DOHH2 (cell line): ENCODE measurements around the gene PARD6A.

Source experiments
- H3F3A ChIP-seq: fragments of 200-600 bp; sonication (generic), shearing (Covaris generic); 2 replicates; pipeline ENCODE4 v1.6.0; 2016; ENCODE audit warnings: antibody characterized with exemption, mild to moderate bottlenecking; ENCODE audit not compliant: control insufficient read depth, insufficient read depth
- H3K27ac ChIP-seq: fragments of 200-600 bp; sonication (generic); 2 replicates; pipeline ENCODE4 v1.5.1; 2014; ENCODE audit warnings: low read depth, mild to moderate bottlenecking, low read length, moderate library complexity
- H3K27me3 ChIP-seq: fragments of 200-600 bp; sonication (generic); 2 replicates; pipeline ENCODE4 v1.6.1; 2014; ENCODE audit warnings: mild to moderate bottlenecking, low read length, mixed read lengths; ENCODE audit not compliant: control insufficient read depth
- H3K36me3 ChIP-seq: fragments of 200-600 bp; sonication (generic); 2 replicates; pipeline ENCODE4 v1.6.1; 2014; ENCODE audit warnings: mild to moderate bottlenecking, low read length, moderate library complexity, mixed read lengths; ENCODE audit not compliant: control insufficient read depth
- H3K4me1 ChIP-seq: fragments of 200-600 bp; sonication (generic); 2 replicates; pipeline ENCODE4 v1.6.1; 2014; ENCODE audit warnings: mild to moderate bottlenecking, low read length, mixed read lengths; ENCODE audit not compliant: control insufficient read depth
- H3K4me2 ChIP-seq: fragments of 200-600 bp; sonication (generic); 2 replicates; pipeline ENCODE4 v1.6.0; 2014; ENCODE audit warnings: mild to moderate bottlenecking, low read length, moderate library complexity
- H3K4me3 ChIP-seq: fragments of 200-600 bp; sonication (generic); 2 replicates; pipeline ENCODE4 v1.5.1; 2014; ENCODE audit warnings: mild to moderate bottlenecking, low read length, mixed read lengths
- H3K79me2 ChIP-seq: fragments of 200-600 bp; sonication (generic); 2 replicates; pipeline ENCODE4 v1.6.1; 2014; ENCODE audit warnings: mild to moderate bottlenecking, low read length, mixed read lengths; ENCODE audit not compliant: control insufficient read depth
- H3K9me2 ChIP-seq: fragments of 200-600 bp; sonication (generic); replicated peaks from 2 replicates; pipeline ENCODE4 v1.6.1; 2014; ENCODE audit warnings: mild to moderate bottlenecking, low read length, mixed read lengths; ENCODE audit not compliant: control insufficient read depth
- H3K9me3 ChIP-seq: fragments of 200-600 bp; sonication (generic); 2 replicates; pipeline ENCODE4 v1.6.1; 2014; ENCODE audit warnings: antibody characterized with exemption, low read length, mixed read lengths; ENCODE audit not compliant: control insufficient read depth, insufficient read depth
- H4K20me1 ChIP-seq: fragments of 200-600 bp; sonication (generic); 2 replicates; pipeline ENCODE4 v1.6.0; 2014; ENCODE audit warnings: low read depth, mild to moderate bottlenecking, antibody characterized with exemption, low read length, moderate library complexity; ENCODE audit not compliant: control insufficient read depth, insufficient read depth
- EZH2phosphoT487 ChIP-seq: fragments of 200-600 bp; sonication (generic); IDR thresholded peaks from 2 replicates; pipeline ENCODE4 v1.6.1; 2017; ENCODE audit warnings: borderline replicate concordance, mild to moderate bottlenecking, antibody characterized with exemption, low read length, moderate library complexity, mixed read lengths
- TF ChIP-seq, protein P1 (sequence below): fragments of 200-600 bp; sonication (generic); IDR thresholded peaks from one replicate; pipeline ENCODE4 v1.5.1; 2014; ENCODE audit warnings: antibody characterized with exemption, mild to moderate bottlenecking, low read depth, low read length; ENCODE audit not compliant: poor library complexity, severe bottlenecking

Gene PARD6A

DNA sequence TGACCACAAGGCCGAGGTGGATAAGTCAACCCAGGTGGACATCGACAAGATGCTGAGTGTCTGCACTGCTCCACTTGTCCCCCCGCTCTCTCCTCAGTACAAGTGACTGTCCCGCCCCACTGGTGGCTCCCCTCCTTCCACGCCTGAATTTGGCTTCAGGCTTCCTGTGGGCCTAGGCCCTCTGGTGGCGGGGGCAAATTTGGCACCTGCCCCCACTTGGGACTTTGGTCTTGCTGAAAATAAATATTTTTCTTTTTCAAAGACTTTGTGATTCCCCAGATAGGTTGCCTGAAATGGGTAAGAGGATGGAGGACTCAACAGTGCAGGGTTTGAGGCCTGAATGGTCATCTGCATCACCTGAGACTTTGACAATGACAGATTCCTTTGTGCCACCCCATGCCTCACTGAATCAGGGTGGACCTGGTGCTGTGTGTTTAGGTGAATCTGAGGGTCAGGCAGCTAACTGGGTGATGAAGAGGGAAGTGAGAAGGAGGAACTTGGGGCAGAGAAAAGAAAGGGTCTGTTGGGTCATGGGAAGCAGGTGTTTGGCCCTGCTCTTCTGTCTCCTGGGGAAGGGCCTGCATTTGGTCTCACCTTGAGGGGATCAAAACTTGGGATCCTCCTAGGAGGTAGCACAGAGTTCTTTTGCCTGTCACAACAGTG is 7.9 kb downstream of the PARD6A start:
- Histone ChIP-seq H3K4me3 (no peak overlapping the region), H3K27ac (peak overlapping the region; percentile 17; the same call in 1 of the 2 replicates), H3K27me3 (no peaks in the 10 kb centered on the region), H3K9me3 (no peaks in the 10 kb centered on the region), H4K20me1 (no peaks in the 10 kb centered on the region), H3F3A (0 out of 2 replicates have a peak, but pooled peaks cover 2% of the 10 kb centered on the region), H3K4me2 (peak overlapping the region; percentile 99), H3K36me3 (no peaks in the 10 kb centered on the region), H3K4me1 (peaks cover 43% of the 10 kb centered on the region), H3K9me2 (no peaks in the 10 kb centered on the region), H3K79me2 (no peaks in the 10 kb centered on the region)
- TF ChIP-seq, protein P1, sequence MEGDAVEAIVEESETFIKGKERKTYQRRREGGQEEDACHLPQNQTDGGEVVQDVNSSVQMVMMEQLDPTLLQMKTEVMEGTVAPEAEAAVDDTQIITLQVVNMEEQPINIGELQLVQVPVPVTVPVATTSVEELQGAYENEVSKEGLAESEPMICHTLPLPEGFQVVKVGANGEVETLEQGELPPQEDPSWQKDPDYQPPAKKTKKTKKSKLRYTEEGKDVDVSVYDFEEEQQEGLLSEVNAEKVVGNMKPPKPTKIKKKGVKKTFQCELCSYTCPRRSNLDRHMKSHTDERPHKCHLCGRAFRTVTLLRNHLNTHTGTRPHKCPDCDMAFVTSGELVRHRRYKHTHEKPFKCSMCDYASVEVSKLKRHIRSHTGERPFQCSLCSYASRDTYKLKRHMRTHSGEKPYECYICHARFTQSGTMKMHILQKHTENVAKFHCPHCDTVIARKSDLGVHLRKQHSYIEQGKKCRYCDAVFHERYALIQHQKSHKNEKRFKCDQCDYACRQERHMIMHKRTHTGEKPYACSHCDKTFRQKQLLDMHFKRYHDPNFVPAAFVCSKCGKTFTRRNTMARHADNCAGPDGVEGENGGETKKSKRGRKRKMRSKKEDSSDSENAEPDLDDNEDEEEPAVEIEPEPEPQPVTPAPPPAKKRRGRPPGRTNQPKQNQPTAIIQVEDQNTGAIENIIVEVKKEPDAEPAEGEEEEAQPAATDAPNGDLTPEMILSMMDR, result no peak
- TF ChIP-seq EZH2phosphoT487, result no peak

DNA sequence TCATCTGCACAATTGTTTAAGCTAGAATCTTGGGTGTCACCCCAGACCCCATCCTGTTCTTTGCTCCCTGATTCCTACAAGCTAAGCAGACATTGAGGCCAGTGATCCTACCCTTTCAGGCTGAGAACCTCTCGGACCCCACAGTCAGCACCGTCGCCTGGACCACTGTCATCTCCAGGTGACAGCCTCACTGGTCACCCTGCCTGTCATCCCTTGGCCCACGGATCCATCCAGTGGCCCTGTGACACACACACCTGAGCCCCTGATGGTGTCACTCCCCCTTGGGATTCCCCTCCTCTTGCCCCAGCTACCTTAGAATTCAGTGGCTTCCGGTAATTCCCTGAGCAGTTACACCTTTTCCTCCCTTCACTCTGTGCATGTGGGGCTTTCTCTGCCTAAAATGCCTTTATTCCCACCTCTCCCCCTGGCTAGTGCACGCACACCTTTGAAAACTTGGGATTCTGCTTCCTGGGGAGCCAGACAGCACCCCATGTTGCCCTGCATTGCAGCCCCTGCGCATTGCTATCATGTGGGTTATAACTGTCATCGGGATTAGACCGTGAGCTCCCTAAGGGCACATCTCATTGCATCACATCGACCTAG is 8.8 kb downstream of the PARD6A start:
- H3K36me3 ChIP-seq, result no peaks in the 10 kb centered on the region
- no peaks in the 10 kb centered on the region for H3K27me3 ChIP-seq
- H3K4me2 ChIP-seq, result no peak overlapping the region
- no peaks in the 10 kb centered on the region for H3K79me2 ChIP-seq
- H3K27ac ChIP-seq, result no peak overlapping the region
- H3K9me3 ChIP-seq, result no peaks in the 10 kb centered on the region
- no peaks in the 10 kb centered on the region for H4K20me1 ChIP-seq
- peaks cover 46% of the 10 kb centered on the region for H3K4me1 ChIP-seq
- H3K4me3 ChIP-seq, result no peak overlapping the region
- 0 out of 2 replicates have a peak, but pooled peaks cover 2% of the 10 kb centered on the region for H3F3A ChIP-seq
- H3K9me2 ChIP-seq, result no peaks in the 10 kb centered on the region
- TF ChIP-seq EZH2phosphoT487, result no peak
- TF ChIP-seq, protein P1, result no peak

DNA sequence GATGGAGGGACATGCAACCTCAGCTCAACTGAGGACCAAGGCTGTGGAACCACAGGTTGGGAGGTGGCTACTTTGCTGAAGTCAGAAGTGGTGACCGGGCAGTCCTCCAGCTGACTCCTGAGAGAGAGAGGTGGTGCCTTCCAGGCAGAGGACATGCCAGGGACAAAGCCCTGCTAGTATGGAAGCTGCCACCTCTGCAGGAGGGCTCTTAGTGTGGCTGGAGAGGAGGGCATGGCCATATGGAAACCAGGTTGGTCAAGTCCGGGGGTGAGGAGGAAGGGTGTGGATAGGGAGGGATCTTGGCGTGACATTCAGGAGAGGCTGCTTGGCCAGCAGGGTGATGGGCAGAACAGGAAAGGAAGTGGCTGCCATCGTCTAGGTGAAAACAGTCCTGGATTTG is 11.5 kb downstream of the PARD6A start:
- H3F3A ChIP-seq, result 0 out of 2 replicates have a peak, but pooled peaks cover 2% of the 10 kb centered on the region
- H3K4me2 ChIP-seq, result no peak overlapping the region
- peaks cover 32% of the 10 kb centered on the region for H3K4me1 ChIP-seq
- TF ChIP-seq, protein P1, result no peak
- TF ChIP-seq EZH2phosphoT487, result no peak
- no peaks in the 10 kb centered on the region for H3K9me3 ChIP-seq
- no peaks in the 10 kb centered on the region for H3K9me2 ChIP-seq
- H3K79me2 ChIP-seq, result no peaks in the 10 kb centered on the region
- H3K27me3 ChIP-seq, result no peaks in the 10 kb centered on the region
- H3K4me3 ChIP-seq, result no peak overlapping the region
- H3K27ac ChIP-seq, result no peak overlapping the region
- no peaks in the 10 kb centered on the region for H3K36me3 ChIP-seq
- H4K20me1 ChIP-seq, result no peaks in the 10 kb centered on the region
